Coronary artery (tissue), 2 donors: ENCODE results near the gene RIBC2.

Experiments
- DNase-seq: peaks from one replicate; pipeline ENCODE4 v3.0.0-alpha.2; 2017; ENCODE audit warnings: low spot score
- H3K27ac ChIP-seq, 2 donors: fragments of 200-600 bp; sonication (generic); one replicate each; pipeline ENCODE4 v1.5.1; 2016 to 2019
- H3K4me3 ChIP-seq: fragments of 200-600 bp; sonication (generic); 2 replicates; pipeline ENCODE4 v1.5.1; 2016; ENCODE audit warnings: mild to moderate bottlenecking, moderate library complexity
- TF ChIP-seq, protein P1 (sequence below): fragments of 200-600 bp; sonication (generic); IDR thresholded peaks from one replicate; pipeline ENCODE4 v1.5.1; 2019; ENCODE audit warnings: antibody characterized with exemption

The RIBC2 gene

GRCh38 chr22:45480717-45481116 is 67.2 kb downstream of the RIBC2 start:
- DNase-seq, result no peak
- H3K27ac ChIP-seq, result no peak overlapping the region
- TF ChIP-seq, protein P1, sequence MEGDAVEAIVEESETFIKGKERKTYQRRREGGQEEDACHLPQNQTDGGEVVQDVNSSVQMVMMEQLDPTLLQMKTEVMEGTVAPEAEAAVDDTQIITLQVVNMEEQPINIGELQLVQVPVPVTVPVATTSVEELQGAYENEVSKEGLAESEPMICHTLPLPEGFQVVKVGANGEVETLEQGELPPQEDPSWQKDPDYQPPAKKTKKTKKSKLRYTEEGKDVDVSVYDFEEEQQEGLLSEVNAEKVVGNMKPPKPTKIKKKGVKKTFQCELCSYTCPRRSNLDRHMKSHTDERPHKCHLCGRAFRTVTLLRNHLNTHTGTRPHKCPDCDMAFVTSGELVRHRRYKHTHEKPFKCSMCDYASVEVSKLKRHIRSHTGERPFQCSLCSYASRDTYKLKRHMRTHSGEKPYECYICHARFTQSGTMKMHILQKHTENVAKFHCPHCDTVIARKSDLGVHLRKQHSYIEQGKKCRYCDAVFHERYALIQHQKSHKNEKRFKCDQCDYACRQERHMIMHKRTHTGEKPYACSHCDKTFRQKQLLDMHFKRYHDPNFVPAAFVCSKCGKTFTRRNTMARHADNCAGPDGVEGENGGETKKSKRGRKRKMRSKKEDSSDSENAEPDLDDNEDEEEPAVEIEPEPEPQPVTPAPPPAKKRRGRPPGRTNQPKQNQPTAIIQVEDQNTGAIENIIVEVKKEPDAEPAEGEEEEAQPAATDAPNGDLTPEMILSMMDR, result no peak
- no peak overlapping the region for H3K4me3 ChIP-seq

DNA sequence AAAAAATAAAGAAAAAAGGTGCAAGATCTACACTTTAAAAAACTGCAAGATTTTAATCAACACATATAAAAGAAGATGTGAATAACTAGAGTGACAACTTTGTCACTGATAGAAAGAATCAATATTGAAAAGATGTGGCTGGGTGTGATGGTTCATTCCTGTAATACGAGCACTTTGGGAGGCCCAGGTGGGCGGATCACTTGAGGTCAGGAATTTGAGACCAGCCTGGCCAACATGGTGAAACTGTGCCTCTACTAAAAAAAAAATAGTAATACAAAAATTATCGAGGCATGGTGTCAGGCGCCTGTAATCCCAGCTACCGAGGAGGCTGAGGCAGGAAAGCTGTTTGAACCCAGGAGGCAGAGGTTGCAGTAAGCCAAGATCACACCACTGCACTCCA is 68.2 kb downstream of the RIBC2 start:
- no peak for DNase-seq
- Histone ChIP-seq H3K4me3 (no peak overlapping the region), H3K27ac (no peak overlapping the region)
- TF ChIP-seq, protein P1, result no peak
